ENCODE measurements around the gene LIN37. TPM values are rescaled to one million over a fixed set of nuclear protein-coding genes. Genes with fewer than 3 reads are reported as not detected.

Gene LIN37
- total RNA-seq, 1 experiment from 2014 or later = 6.4 TPM

DNA sequence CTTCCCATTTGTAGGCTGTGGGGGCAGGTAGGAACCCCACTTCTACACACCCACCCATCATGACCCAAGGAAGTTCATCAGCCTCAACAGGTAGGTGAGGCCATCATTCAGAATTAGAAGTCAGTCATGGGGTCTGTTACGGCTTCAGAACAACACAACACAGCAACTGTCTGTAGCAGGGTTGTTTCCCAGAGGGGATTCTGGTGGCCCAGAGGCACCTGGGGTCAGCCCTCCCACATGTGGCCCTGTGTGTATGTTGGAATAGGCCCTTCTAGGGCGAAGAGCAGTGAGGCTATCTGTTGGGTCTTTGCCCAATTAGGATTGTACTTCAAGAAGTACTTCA is 9.5 kb upstream of the LIN37 start (continued):
- TF ChIP-seq NR3C1 (CRISPR knock-in tag; conservative IDR thresholded peaks at IDR 0.05; ENCODE audit: low read depth) = no peak
- TF ChIP-seq FOXK1 (CRISPR knock-in tag; IDR thresholded peaks at IDR 0.05) = no peak
- no peak for TF ChIP-seq JUN (CRISPR knock-in tag; IDR thresholded peaks at IDR 0.05)
- TF ChIP-seq, protein P1, sequence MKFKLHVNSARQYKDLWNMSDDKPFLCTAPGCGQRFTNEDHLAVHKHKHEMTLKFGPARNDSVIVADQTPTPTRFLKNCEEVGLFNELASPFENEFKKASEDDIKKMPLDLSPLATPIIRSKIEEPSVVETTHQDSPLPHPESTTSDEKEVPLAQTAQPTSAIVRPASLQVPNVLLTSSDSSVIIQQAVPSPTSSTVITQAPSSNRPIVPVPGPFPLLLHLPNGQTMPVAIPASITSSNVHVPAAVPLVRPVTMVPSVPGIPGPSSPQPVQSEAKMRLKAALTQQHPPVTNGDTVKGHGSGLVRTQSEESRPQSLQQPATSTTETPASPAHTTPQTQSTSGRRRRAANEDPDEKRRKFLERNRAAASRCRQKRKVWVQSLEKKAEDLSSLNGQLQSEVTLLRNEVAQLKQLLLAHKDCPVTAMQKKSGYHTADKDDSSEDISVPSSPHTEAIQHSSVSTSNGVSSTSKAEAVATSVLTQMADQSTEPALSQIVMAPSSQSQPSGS (CRISPR knock-in tag; IDR thresholded peaks at IDR 0.05; ENCODE audit: borderline replicate concordance, low read depth) = no peak
- no peak for TF ChIP-seq SMAD4 (CRISPR knock-in tag; IDR thresholded peaks at IDR 0.05)
- TF ChIP-seq, protein P2, sequence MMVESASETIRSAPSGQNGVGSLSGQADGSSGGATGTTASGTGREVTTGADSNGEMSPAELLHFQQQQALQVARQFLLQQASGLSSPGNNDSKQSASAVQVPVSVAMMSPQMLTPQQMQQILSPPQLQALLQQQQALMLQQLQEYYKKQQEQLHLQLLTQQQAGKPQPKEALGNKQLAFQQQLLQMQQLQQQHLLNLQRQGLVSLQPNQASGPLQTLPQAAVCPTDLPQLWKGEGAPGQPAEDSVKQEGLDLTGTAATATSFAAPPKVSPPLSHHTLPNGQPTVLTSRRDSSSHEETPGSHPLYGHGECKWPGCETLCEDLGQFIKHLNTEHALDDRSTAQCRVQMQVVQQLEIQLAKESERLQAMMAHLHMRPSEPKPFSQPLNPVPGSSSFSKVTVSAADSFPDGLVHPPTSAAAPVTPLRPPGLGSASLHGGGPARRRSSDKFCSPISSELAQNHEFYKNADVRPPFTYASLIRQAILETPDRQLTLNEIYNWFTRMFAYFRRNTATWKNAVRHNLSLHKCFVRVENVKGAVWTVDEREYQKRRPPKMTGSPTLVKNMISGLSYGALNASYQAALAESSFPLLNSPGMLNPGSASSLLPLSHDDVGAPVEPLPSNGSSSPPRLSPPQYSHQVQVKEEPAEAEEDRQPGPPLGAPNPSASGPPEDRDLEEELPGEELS (CRISPR knock-in tag; IDR thresholded peaks at IDR 0.05) = no peak
- TF ChIP-seq SOX15 (CRISPR knock-in tag; IDR thresholded peaks at IDR 0.05) = no peak
- no peak for TF ChIP-seq ZNF671 (CRISPR knock-in tag; IDR thresholded peaks at IDR 0.05)
- TF ChIP-seq, protein P3, sequence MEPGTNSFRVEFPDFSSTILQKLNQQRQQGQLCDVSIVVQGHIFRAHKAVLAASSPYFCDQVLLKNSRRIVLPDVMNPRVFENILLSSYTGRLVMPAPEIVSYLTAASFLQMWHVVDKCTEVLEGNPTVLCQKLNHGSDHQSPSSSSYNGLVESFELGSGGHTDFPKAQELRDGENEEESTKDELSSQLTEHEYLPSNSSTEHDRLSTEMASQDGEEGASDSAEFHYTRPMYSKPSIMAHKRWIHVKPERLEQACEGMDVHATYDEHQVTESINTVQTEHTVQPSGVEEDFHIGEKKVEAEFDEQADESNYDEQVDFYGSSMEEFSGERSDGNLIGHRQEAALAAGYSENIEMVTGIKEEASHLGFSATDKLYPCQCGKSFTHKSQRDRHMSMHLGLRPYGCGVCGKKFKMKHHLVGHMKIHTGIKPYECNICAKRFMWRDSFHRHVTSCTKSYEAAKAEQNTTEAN (CRISPR knock-in tag; IDR thresholded peaks at IDR 0.05) = no peak
- no peak for TF ChIP-seq CBFB (CRISPR knock-in tag; IDR thresholded peaks at IDR 0.05; ENCODE audit: low read depth)
- TF ChIP-seq ZNF317 (CRISPR knock-in tag; IDR thresholded peaks at IDR 0.05; ENCODE audit: borderline replicate concordance, low read depth) = no peak
- no peak for TF ChIP-seq ZNF396 (CRISPR knock-in tag; IDR thresholded peaks at IDR 0.05; ENCODE audit: borderline replicate concordance)

DNA sequence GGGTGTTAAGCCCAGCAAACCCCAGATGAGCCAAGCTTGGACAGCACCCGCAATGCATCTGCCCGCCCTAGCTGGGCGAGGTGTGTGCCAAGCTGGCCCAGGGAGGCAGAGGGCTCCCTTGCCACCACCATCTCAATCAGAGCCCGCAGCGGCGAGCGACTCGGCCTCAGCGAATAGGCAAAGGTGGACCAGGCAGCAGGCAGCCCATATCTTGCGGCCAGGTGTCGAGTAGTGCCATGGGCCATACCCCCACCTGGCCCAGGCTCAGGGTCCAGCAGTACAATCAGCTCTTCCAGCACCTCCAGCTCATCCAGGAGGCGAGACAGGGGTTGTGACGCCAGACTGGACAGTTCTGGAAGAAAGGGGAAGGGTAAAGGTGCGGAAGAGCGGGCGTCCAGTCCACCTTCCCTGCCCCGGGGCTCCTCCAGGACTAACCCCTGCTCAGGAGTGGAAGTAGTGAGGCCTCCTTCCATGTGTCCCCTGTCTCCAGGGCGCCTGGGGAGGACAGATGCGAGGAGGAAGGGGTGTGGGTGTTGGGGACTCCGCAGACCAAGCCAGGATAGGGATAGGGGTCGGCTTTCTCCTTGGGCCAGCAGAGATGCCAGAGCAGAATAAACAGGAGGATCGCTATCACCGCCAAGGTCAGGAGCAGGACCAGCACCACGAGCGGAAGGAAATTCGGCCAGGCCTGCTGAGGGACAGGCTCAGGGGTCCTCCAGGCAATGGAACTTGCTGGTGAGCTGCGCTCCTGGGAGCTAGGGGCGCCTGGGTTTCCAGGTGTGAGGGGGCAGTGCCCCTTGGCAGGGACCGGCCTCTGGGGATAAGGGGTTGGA is 8.9 kb upstream of the LIN37 start:
- no peak for ATAC-seq
- Mint-ChIP-seq H3K4me1 (peaks cover 10% of the 10 kb centered on the region), H3K27me3 (ENCODE audit: low read depth) (no peaks in the 10 kb centered on the region), H3K9me3 (no peaks in the 10 kb centered on the region), H3K4me3 (peak overlapping the region; percentile 81), H3K36me3 (peaks cover 26% of the 10 kb centered on the region), H3K27ac (no peak overlapping the region; the same call in 1 of the 2 replicates)
- no peak for DNase-seq (ENCODE audit: low spot score)
- TF ChIP-seq, protein P4, sequence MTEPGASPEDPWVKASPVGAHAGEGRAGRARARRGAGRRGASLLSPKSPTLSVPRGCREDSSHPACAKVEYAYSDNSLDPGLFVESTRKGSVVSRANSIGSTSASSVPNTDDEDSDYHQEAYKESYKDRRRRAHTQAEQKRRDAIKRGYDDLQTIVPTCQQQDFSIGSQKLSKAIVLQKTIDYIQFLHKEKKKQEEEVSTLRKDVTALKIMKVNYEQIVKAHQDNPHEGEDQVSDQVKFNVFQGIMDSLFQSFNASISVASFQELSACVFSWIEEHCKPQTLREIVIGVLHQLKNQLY (CRISPR knock-in tag; IDR thresholded peaks at IDR 0.05) = 0 out of 2 replicates have a peak, but pooled peaks have one; percentile 27
- TF ChIP-seq, protein P5, sequence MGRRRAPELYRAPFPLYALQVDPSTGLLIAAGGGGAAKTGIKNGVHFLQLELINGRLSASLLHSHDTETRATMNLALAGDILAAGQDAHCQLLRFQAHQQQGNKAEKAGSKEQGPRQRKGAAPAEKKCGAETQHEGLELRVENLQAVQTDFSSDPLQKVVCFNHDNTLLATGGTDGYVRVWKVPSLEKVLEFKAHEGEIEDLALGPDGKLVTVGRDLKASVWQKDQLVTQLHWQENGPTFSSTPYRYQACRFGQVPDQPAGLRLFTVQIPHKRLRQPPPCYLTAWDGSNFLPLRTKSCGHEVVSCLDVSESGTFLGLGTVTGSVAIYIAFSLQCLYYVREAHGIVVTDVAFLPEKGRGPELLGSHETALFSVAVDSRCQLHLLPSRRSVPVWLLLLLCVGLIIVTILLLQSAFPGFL (CRISPR knock-in tag; IDR thresholded peaks at IDR 0.05; ENCODE audit: borderline replicate concordance) = no peak
- ChIA-PET POLR2A (interaction anchor here (0.8 to 1.3 kb wide), 8 partner anchors 9 to 269 kb away, joined by 3 to 10 read pairs (median 3); partner anchors contain the start of gene SYNE4), CTCF (interaction anchor here (0.7 to 1.6 kb wide), 11 partner anchors 9 to 192 kb away, joined by 3 to 25 read pairs (median 6); partner anchors contain the start of gene LIN37)

DNA sequence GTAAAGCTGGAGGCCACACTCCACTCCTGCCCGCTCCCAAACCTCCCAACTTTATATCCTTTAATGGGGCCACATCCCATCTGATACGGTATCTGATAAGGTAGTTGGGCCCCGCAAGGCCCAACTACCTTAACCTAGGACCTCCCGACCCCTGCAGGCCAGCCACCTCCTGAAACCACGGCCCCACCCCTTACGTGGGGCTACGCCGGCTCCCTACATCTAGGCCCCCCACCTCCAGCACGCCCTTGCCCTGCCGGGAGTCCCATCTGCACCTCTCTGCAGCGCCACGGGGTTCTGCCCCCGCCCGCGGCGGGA is 8.3 kb upstream of the LIN37 start:
- TF ChIP-seq, protein P6, sequence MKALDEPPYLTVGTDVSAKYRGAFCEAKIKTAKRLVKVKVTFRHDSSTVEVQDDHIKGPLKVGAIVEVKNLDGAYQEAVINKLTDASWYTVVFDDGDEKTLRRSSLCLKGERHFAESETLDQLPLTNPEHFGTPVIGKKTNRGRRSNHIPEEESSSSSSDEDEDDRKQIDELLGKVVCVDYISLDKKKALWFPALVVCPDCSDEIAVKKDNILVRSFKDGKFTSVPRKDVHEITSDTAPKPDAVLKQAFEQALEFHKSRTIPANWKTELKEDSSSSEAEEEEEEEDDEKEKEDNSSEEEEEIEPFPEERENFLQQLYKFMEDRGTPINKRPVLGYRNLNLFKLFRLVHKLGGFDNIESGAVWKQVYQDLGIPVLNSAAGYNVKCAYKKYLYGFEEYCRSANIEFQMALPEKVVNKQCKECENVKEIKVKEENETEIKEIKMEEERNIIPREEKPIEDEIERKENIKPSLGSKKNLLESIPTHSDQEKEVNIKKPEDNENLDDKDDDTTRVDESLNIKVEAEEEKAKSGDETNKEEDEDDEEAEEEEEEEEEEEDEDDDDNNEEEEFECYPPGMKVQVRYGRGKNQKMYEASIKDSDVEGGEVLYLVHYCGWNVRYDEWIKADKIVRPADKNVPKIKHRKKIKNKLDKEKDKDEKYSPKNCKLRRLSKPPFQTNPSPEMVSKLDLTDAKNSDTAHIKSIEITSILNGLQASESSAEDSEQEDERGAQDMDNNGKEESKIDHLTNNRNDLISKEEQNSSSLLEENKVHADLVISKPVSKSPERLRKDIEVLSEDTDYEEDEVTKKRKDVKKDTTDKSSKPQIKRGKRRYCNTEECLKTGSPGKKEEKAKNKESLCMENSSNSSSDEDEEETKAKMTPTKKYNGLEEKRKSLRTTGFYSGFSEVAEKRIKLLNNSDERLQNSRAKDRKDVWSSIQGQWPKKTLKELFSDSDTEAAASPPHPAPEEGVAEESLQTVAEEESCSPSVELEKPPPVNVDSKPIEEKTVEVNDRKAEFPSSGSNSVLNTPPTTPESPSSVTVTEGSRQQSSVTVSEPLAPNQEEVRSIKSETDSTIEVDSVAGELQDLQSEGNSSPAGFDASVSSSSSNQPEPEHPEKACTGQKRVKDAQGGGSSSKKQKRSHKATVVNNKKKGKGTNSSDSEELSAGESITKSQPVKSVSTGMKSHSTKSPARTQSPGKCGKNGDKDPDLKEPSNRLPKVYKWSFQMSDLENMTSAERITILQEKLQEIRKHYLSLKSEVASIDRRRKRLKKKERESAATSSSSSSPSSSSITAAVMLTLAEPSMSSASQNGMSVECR (CRISPR knock-in tag; IDR thresholded peaks at IDR 0.05; ENCODE audit: borderline replicate concordance) = 0 out of 2 replicates have a peak, but pooled peaks have one; percentile 50
- peak; percentile 48 for TF ChIP-seq ZNF423 (CRISPR knock-in tag; IDR thresholded peaks at IDR 0.05)
- TF ChIP-seq ETV6 (CRISPR knock-in tag; IDR thresholded peaks at IDR 0.05) = 0 out of 2 replicates have a peak, but pooled peaks have one; percentile 56
- TF ChIP-seq, protein P7, sequence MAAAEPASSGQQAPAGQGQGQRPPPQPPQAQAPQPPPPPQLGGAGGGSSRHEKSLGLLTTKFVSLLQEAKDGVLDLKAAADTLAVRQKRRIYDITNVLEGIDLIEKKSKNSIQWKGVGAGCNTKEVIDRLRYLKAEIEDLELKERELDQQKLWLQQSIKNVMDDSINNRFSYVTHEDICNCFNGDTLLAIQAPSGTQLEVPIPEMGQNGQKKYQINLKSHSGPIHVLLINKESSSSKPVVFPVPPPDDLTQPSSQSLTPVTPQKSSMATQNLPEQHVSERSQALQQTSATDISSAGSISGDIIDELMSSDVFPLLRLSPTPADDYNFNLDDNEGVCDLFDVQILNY (CRISPR knock-in tag; IDR thresholded peaks at IDR 0.05) = no peak
- H3K9me3 Mint-ChIP-seq = no peaks in the 10 kb centered on the region
- POLR2A ChIA-PET = interaction anchor here (0.9 to 1.3 kb wide), 12 partner anchors 9 to 268 kb away, joined by 3 to 13 read pairs (median 4); partner anchors contain the start of genes HSPB6, PROSER3 and SYNE4
- peak overlapping the region; percentile 81 for H3K4me3 Mint-ChIP-seq
- H3K27me3 Mint-ChIP-seq (ENCODE audit: low read depth) = no peaks in the 10 kb centered on the region
- peaks cover 11% of the 10 kb centered on the region for H3K4me1 Mint-ChIP-seq
- CTCF ChIA-PET = interaction anchor here (0.9 to 1.6 kb wide), 17 partner anchors 8 to 230 kb away, joined by 3 to 25 read pairs (median 5); partner anchors contain the start of gene LIN37
- peaks cover 21% of the 10 kb centered on the region for H3K36me3 Mint-ChIP-seq
- no peak for ATAC-seq
- DNase-seq (ENCODE audit: low spot score) = no peak
- H3K27ac Mint-ChIP-seq = no peak overlapping the region
